NCI-H526 treated with DMSO at 0.1 percent for 48 hours (cell line): ENCODE results near the gene KRT1.
"Not testable (repeated sequence)": the region's sequence is repeated elsewhere in the genome, so short reads cannot be mapped to it uniquely, and the experiment has no call there.

Experiments
- DNase-seq: peaks from one replicate; lab custom pipeline; 2025; lab: John Stamatoyannopoulos, UW

Gene KRT1

GRCh38 chr12:52682381-52682660, 2.1 kb upstream of the KRT1 start:
- no peak for DNase-seq

- DNase-seq: no peak
Observed at GRCh38 chr12:52681526-52682380, 1.5 kb upstream of the KRT1 start.

DNA sequence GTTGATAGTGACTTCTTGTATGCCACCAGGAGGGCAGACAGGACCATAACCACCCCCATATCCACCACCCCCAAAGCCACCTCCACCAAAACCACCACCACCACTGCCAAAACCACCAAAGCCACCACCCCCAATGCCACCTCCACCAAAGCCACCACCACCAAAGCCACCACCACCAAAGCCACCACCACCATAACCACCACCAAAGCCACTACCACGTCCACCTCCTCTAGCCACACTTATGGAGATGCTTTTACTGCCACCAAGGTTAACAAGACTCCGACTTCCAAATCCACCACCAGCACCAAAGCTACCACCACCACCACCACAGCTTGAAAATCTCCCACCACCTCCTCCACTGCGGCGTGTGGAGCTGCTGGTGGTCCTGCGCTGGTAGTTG, 332 bp downstream of the KRT1 start:
- no peak for DNase-seq

DNA sequence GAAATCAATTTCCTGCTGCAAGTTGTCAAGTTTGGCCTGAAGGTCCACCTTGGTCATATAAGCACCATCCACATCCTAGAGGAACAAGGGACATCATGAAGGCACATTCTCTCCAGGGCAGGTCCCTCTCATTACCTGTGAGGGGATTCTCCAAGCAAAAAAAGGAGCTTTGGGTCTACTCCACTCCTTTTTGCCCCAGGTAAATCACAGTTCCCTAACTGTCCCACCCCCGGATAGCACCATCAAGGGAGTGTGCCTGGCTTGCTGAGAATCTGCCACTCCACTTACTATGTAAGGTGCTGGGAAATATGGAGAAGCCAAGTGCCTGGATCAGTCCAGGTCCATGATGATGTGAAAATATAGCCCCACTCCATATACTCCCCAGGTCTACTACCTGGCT, 2.5 kb downstream of the KRT1 start:
- no peak for DNase-seq

- no peak for DNase-seq
Observed at GRCh38 chr12:52677126-52677525, 3.1 kb downstream of the KRT1 start.

- DNase-seq: no peak
Observed at GRCh38 chr12:52676163-52676562, 4.0 kb downstream of the KRT1 start.

DNA sequence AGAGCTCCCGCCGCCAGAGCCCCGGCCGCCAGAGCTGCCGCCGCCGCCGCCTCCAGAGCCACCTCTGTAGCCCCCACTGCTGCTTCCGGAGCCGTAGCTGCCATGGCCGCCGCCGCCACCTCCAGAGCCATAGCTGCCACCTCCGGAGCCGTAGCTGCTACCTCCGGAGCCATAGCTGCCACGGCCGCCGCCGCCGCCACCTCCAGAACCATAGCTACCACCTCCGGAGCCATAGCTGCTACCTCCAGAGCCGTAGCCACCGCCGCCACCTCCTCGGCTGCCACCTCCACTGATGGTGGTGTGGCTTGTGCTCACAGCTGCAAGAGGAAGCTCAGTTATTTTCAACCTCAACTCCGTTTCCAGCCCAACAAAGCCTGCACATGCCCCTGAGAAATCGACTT, 4.9 kb downstream of the KRT1 start:
- DNase-seq: no peak

GRCh38 chr12:52674433-52674775, 5.8 kb downstream of the KRT1 start:
- no peak for DNase-seq

DNA sequence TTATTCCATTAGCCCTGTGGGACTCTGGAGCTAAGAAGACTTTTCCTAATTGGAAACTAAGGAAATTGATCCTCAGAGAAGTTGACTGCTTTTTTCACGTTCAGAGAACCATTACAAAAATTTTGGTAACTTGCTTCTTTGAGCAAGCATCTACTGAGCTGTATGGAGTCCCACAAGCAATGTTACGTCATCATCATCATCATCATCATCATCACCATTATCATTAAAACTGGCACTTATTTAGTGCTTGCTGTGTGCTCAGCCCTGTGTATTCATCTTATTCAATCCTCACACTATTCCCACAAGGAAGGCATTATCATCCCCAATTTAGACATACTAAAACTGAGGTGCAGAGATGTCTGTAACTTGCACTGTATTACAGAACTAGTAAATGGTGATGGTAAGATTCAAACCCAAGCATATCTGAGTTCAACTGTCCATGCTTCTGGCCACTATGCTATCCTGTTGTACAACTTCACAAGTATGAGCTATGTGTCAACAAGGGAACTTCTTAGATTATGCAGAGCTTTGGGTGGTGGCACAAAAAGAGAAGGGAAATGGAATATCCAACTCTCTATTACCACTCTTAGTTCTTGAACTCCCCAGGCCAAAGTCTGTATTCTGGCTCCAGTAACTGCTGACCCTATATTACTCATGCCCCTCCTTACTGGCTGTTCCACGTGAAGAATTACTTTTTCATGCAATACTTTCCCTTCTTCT, 6.3 kb downstream of the KRT1 start:
- DNase-seq: no peak

DNA sequence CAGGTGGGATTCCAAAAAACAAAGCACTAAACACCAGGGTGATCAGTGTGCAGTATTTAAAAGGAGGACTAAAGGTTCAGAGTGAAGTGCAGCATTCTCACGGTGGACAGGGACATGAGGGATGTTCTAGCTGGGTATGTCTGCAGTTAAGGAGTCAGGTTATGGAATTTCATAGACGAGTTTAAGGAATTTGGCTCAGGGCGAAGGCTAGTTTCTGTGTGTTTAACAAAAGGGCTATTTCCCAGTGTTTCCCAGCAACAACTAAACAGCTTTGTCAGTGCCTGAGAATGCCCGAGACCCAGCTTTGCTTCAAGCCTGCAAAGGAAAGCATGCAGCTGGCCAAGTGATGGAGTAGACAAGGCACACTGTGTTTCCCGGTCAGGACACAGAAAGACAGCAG, 7.0 kb downstream of the KRT1 start:
- DNase-seq: no peak

DNA sequence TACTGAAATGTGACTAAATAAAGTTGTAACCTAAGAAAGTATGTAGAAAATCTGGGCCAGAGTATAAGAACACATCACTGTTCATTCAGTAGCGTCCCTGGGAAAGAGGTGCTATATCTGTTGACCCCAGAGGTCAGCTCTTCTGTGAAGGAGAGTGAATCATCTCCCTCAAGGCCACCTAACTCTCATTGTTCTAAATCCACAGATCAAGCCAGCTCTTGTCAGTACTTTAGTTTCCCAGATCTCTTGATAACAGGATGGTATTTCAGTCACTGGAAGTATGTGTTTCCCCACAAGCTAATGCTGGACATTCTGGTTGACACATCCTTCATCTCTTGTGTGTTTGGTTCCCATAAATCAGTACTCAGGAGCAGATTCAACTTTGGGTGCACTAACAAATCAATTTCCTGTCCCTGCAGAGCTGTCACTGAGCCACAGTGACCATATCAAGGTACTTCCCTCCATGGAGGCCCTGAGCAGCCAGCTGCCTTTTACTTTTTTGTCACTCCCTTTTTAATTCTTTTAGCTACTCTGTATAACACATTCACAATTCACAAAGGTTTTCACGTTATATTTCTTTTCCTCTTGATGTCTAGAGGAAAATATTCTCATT, 7.8 kb downstream of the KRT1 start:
- no peak for DNase-seq

DNA sequence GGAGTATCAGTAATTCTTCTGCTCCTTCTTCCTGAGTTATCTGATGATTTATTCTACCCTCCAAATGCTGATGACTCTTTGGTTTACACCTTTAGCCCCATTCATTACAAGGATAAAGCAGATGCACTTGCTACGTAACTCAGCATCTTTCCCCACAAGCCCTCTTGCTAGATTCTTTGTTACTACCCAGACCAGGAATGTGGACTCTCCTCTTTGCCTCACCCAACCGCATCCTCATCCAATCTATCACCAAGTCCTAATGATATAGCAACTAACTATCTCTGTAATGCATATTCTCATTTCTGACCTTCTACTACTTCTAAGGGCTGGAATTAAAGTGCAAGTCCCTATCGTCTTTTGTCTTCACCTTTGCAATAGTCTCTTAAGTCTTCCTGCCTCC, 9.2 kb downstream of the KRT1 start:
- no peak for DNase-seq

GRCh38 chr12:52670506-52670905, 9.7 kb downstream of the KRT1 start:
- DNase-seq: no peak

DNA sequence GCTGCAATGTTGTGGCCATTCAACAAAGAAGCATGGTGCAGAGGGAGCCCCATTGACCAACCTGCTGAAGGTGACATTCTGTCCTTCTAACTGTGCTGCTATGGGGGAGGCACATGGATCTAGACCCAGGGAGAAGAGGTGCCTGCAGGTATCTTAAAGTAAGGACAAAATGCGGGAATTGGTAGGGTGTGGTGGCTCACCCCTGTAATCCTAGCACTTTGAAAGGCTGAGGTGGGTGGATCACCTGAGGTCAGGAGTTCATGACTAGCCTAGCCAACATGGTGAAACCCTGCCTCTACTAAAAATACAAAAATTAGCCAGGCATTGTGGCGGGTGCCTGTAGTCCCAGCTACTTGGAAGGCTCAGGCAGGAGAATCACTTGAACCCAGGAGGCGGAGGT, 10.3 kb downstream of the KRT1 start:
- not testable (repeated sequence) for DNase-seq

GRCh38 chr12:52669426-52669825, 10.8 kb downstream of the KRT1 start:
- DNase-seq: no peak

GRCh38 chr12:52667931-52668330, 12.3 kb downstream of the KRT1 start:
- no peak for DNase-seq

DNA sequence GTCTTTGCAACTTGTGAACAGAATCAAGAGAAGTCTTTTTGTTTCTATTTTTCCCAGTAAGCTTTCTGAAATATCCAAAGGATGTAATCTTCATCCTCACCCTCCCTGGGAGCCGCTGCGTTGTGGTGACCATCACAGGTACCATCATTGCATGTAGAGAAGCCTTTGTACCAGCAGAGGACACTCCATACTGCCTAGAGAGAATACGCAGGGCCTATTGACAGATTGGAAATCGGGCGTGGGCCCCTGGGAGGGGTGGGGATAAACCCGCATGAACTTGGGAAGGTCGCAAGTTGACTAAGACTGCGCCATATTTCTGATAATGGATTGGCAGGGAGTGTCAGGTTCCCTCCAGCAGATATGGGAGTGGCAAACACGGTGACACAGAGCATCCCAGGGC, 12.7 kb downstream of the KRT1 start:
- DNase-seq: no peak

DNA sequence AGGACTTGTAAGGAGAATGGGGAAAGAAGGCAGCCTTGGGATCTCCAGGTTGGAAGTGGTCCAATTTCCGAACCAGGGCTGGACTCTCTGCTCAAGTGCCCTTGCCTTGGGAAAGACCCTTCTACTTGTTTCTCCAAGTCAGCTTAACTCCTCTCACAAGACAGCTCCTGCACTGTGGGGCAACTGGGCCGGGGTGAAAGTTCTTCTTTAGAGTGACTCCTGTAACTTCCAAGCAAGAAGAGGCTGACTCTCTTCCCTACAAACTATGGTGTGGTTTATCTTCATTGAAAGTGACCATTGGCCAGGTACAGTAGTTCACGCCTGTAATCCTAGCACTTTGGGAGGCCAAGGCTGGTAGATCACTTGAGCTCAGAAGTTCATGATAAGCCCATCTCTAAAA, 13.7 kb downstream of the KRT1 start:
- DNase-seq: no peak

GRCh38 chr12:52663420-52663819, 16.8 kb downstream of the KRT1 start:
- no peak for DNase-seq

DNA sequence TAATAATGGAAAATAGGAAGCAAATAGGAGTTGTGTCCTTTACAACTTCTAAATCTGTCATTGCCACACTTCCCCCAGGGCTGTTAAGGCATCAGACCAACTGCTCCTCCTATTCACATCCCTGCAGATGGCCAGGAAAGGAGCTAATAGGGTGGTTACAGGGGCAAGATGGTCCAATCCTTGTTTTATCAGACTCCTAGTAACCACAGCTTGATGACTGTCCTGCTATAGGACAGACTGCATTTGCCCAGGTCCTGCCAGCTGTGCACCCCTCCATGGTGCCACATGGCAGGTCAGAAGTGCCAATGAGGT, 17.3 kb downstream of the KRT1 start:
- no peak for DNase-seq

- DNase-seq: no peak
Observed at GRCh38 chr12:52662093-52662917, 17.9 kb downstream of the KRT1 start.

DNA sequence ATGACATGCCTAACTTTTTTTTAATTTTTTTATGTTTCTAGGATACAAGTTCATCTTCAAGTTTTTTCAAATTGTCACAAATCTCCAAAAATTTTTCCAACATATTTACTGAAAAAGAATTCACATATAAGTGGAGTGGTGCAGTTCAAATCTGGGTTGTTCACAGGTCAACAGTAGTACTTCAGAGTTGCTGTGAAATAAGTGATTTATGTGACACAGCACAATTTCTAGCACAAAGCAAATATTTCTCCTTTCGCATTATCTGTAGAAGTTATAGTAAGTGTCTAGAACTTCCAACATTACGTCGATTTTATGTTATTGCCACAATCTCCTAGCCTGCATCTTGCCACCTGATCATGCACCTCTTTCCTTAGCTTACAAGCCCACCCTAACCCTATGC, 18.5 kb downstream of the KRT1 start:
- DNase-seq: no peak
